ELF-1 (cell line): ENCODE data around the gene BMPER.

Experiments used
- DNase-seq: peaks from one replicate; pipeline ENCODE4 v3.0.0-alpha.2; 2016; ENCODE audit warnings: low read depth, low spot score

The BMPER gene

DNA sequence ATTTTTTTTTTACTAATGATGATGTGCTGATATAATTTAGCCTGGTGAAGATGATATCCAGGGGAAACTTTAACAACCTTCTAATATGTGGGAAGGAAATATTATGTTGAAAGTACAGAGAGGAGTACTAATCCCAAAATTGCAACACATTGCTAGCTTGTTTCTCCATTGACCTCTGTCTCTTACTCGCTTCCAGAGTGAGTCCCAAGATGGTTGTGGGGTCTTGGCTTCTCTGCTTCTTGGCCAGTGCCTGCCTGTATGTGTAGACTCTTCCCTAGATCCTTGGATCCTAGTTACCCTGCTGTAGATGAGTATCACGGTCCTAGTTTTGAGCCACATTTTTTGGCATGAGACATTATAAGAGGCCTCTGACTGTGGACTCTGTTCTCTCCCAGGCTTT is 17.5 kb downstream of the BMPER start:
- DNase-seq, result no peak

DNA sequence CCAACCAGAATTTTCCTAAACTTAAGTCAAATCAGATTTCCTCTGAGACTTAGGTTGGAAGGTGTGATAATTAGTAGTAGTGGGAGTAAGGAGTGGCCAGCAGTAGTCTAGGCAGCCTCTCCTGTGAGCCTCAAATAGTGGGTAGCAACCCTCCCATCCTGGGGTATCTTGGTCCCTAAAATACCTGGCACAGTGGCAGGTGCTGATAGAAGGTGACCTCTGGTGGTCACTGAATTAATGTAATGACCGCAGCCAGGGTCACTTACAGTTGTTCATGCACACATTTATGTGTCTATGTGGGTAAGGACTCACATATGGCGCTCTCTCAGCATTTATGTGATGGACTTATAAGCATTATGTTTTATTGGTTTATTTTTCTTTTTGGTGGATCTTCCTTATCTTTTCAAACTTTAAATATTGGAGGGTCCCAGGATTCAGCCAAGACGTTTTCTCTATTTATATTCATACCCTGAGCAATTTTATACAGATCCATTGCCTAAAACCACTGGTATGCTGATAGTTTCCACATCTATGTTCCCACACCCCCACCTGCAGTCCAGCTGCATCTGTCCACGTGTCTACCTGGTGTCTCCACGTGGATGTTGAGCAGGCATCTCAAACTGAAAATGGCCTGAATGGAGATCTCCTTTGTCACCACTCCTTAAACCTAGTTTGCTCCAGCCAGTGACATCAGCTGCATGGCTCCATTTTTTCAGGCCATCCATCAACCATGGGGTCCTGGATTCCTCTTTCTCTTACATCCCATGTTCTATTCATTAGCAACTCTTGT is 18.3 kb downstream of the BMPER start:
- no peak for DNase-seq

DNA sequence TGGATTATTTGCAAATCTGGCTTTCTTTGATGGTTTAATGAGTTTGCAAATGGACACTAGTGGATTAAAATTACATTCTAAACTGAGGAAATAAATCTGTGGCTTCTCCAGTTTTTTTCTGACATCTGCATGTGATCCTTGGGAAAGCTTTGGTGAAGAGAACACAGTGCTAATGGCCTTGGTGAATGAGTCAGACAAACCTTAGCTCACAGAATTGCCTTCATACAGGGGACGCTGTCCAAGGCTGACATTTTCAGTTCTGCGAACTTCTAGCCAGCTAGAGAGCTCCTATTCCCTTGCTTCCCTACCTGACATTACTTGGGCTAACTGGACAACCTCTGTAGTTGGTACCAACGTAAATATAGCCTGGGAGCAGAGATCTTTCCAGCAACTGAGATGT is 21.2 kb downstream of the BMPER start:
- no peak for DNase-seq

DNA sequence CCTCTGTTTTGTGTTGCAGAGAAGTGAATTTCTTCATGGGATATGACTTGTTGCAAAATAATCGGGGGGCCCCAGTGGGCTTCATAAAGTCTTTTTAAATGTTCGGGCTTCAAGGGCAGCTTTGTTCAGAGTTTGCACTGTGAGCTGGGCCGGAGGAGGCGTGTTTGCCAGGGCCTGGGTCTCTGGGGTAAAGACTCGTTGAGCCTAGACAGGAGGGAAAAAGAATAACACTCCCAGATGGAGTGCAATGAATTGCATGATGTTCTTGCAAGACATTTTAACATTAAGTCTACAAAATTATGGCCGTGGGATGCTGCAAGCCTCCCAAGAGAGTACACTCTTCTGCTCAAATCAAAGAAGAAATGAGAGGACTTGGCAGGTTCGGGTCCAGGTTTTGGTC is 23.6 kb downstream of the BMPER start:
- no peak for DNase-seq

DNA sequence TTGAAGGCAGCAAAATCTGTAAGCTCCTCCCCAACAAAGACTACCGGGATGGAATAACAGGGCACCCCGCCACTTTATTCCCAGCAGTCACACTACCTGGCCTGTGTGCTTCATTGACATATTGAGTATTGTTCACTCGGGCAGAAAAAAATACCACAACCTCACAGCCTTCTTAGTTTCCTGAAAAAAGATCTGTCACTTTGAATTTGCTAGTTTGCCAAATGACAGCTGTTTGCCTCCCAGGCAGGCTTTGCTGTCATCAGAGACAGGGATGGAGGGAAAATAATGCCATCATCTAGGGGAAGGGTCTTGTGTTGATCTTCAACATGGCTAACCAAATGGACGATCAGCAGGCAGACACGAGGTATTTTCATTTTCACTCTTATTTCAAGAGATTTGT is 26.9 kb downstream of the BMPER start:
- no peak for DNase-seq

DNA sequence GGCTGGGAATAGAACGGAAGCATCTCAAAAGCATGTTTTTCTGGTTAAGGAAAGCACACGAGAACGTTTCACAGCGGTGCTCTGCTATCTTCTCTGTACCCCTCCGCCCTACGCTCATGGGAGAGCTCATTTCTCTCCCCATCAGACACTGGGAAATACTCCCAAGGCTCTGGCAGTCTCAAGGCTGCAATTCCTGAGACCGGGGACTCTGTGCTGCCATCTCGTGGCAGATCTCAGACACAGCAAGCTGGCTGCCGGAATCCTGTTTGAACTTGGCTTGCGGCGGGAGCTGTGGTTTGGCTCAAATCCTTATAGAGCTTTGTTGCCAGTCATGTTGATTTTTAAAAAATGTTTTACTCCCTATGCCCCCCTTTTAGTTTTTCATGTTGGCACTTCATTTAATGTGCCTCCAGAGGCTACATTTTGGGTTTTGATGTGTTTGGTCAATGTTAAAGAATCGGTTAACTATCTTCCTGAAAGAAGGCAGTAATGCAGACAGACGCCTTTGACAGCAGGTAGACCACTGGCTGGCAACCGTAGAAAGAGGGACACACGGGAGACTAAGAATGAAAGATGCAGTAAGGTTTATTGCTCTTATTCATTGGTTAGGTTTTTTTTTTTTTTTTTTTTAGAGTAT is 27.6 kb downstream of the BMPER start:
- DNase-seq, result peak; percentile 93

DNA sequence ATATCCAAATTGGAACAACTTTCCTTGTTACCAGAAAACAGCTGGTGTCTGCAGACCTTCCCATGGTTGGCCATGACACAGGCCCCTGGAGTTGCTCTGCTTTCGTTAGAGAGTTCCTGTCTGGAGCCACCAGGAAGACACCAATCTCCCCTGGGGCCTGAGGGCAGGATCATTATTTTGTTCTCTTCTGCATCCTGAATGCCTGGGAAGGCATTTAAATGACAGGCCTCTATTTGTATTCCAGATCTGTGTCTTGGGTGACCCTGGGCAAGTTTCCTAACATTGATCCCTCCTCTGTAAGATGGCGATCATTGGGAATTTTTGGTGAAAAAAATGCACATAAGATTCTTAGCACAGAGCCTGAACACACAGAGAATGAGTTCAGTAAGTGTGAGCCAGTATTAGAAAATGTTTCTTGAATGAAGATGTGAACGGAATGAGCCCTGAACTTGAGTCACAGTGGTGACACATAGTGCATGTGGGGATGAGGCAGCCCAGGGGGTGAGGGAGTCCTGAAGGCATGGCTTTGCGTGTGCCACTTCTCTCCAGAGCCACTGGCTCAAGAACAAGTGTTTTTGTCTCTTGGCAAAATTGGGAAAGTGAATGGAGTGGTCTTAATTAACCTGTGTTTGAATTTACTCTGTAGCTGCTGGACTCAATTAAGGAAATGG is 28.4 kb downstream of the BMPER start:
- peak; percentile 81 for DNase-seq

DNA sequence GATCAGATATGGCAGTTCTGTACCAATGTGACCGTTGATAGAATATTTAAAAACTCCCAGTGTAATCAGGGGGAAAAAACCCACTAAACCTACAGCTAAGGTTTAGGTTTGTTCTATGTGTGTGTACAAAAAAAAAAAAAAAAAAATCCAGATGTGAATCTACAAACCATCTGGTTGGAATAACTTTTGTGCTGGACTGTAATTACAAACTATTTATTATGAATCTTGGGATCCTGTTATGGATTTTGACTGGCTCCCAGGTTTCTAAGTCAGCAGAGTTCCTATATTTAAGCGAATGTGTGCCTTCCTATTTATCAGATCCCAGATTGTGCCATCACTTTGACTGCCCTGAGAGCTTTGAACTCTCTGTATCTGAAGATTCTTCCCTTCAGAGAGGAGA is 29.1 kb downstream of the BMPER start:
- DNase-seq, result no peak

DNA sequence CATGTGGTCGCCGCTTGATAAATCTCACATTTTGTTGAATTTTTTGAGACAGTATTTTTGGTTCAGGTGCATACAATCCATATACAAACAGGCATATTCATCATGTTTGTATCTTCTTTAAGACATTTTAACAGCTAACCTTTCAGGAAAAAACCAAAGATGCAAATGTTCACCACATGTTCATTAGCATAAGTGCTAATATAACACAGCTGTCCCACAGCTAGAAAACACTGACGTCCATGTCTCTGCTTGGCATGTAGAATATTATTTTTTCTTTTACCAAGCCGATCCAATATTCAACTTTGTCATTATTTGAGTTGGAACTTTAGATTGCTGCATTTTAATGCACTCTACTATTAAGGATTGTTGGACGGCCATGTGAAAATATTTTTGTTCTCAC is 31.2 kb downstream of the BMPER start:
- DNase-seq, result no peak

DNA sequence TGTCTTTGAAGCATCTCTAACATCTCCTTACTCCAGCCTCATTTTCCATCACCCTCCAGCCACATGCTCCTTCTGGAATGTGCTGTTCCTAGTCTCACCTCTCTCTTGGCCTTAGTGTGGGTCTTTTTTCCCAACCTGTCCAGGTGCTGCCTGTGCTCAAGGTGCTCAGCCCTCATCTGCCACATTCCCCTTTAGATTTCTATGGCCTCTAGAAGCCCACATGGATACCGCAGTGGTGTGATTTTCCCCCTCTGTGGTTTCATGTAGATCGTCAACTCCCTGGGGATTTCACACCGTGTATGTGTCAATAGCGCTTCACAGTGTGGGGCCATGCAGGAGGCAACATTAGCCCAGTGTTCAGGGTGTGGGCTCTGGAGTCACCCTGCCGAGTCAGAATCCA is 32.5 kb downstream of the BMPER start:
- no peak for DNase-seq

DNA sequence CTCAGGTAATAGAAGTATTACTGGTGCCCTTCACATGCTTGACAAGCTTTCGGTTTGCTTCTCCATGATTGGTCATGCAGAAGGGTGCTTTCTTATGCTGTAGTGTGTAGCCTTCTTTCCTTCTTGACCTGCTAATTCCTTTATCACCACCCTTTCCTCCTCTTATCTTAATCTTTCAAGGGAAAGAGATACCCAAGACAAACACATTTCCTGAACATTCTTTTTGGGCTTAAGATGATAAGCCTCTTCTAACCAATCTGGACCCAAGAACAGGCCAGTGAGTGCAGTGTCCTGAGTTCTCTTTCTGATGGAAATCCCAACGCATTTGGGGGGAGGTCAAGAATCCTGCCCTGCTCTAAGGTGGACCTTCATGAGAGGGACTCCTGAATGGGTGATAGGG is 33.8 kb downstream of the BMPER start:
- no peak for DNase-seq

DNA sequence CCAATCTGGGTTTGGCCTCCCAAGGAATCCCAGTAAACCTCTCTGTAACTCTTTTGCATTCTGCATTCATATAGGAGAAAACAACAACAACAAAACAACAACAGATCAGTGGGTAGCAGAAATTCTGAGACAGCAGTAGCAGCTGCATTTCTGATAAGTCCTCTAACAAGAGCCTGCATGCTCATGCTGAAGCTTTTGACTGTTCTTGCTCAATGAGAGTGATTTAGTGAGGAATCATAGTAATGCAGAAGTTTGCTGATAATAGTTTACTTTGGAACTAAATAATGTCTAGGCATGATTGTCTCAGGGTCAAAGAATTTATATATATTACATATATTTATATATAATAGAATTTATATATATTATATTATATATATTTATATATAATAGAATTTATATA is 35.2 kb downstream of the BMPER start:
- DNase-seq, result no peak

DNA sequence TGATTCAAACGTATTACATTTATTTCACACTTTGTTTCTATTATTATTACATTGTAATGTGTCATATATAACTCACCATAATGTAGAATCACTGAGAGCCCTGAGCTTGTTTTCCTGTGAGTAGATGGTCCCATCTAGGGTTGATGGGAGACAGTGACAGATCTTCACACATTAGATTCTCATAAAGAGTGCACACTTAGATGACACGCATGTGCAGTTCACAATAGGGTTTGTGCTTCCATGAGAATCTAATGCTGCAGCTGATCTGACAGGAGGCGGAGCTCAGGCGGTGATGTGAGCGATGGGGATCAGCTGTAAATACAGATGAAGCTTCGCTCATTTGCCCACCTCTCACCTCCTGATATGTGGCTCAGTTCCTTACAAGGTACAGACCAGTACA is 36.1 kb downstream of the BMPER start:
- DNase-seq, result no peak

DNA sequence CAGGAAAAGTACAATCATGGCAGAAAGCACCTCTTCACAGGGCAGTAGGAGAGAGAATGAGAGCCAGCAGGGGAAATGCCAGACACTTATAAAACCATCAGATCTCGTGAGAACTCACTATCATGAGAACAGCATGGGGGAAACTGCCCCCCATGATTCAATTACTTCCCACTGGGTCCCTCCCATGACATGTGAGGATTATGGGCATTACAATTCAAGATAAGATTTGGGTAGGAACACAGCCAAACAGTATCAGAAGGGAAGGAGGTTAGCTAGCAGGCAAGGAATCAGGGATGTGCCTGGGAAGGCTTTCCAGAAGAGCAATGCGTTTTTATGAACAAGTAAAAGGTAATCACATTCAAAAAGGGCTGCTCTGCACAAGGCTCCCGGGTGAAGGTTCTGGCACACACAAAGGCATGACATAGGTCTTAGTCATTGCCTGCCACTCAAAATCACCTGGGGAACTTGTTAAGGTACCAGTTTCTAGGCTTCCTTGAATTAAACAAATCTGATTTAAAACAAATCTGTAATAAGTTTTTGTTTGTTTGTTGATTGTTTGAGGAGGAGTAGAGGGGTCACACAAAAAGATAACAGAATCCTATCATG is 40.9 kb downstream of the BMPER start:
- DNase-seq, result no peak

DNA sequence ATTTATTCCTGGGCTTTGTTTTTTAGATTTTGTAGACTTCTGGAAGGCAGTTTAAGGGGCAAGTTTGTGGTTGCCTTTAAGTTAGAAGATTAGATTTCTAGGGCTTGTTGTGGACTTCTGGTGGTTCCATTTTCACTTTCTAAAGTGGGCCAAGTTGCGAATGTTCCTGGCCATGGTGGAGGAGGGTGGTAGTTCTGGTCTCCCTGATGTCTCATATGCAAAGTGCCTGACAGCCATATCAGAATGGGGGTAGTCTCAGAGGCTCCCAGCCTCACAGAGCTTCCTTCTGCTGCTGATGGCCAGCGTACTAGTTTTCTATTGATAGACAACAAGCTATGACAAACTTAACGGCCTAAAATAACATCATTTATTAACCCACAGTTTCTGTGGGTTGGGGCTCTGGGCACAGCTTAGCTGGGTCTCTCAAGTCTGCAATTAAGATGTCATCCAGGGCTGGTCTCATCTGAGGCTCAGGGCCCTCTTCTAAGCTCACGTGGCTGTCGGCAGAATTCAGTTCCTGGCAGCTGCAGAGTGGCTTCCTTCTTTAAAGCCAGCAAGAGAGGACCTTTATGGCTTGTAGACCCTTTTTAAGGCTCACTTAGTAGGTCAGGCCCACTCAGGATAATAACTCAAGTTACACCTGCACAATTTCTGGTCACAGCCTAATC is 44.8 kb downstream of the BMPER start:
- no peak for DNase-seq

DNA sequence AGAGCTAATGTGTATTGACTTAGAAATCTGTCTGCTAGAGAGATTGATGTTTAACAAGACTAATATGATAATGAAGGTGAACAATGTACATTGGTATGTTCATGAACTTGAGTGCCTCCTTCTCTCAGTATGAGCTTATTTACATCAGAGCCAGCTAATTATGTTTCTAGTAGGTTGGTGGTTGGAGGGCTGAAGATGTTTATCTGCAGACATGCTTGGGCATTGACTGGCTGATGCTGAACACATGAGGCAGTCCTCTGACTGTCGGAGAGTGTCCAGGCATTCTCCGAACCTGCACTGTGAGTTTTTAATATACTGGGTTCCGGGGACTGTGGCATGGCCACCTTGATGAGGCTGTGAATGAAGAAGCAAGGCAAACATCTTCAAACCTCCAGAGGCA is 47.5 kb downstream of the BMPER start:
- DNase-seq, result no peak

DNA sequence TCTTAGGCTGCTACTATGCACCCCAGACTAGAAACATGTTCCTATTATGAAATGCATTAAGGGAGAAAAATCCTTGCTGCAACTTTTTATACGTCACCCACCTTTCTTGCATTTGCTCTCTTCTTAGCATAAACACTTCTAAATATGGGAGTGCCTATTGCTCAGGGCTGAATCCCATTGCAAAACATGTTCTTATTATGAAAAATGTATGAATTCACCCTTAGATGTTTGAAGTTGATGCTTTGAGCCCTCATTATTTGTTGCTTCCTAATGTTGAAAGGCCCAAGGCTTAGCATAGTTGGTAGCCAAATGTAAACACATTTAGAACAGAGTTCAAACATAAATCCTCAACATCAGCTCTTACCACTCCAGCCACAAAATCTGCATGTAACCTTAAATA is 52.8 kb downstream of the BMPER start:
- no peak for DNase-seq

DNA sequence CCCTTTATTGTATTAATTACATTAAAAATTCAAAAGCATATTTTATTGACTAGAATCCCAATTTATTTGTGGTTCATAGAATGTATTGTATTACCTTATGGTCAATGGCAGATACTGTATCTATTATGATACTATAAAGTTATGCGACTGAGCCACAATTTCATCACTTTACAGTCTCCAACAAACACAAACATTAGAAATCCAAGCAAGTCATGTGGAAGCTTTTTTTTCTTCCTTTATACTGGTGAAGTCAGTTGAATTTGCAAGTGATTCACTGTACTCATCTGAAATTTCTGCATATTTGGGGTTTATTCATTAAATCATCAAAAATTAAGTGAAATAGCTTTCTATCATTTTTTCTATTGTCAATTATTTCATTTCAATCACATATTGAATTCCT is 54.3 kb downstream of the BMPER start:
- DNase-seq, result no peak

DNA sequence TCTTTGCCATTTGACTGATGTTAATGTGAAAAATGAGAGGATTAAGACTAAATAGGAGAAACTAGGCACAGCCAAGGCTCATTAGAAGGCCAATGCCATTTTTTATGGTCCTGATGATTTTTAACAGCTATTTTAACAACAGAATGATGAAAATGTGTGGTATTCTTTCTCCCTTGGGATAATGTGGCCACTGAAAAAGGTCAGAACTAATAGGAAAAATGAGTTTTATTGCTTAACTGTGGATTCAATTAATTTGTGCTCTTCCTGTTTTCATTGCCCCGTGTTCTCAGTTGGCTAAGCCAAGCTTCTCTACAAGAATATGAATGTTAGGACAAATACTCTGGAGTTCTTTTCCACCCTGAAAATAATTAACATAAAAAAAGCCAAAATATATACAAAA is 56.6 kb downstream of the BMPER start:
- no peak for DNase-seq

DNA sequence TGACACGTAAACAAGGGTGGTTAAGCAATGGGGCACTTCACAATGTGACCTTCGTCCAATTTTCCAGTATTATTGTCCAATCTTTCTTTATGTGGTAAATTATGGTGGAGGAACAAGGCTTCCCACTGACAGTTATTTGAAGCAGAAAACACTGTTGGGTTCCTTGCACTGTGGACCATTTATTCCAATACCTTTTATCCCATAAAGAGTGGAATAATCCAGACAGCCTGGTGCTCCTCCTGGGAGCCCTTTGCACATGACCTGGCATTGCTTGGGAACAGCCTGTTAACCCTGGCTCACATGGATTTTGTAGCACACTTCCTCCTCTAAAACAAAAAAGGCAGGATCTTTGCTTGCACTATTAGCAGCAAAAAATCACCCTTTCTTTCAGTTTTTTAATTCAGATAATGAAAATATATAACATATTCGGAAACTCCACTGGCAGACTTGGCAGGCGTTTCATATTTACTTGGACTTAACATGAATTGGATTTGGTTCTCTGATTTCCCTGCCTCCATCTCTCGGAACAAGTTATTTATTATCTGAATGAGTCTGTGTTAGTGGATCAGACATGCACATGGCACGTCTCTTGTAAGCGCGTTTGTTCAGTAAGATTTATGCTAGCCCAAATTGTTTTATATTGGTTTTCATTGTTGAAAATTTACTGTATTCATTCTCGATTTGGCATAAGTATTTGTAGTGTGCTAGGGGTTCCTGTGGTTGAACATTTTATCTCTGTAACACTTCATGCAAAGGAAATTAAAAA is 59.3 kb downstream of the BMPER start:
- DNase-seq, result no peak

DNA sequence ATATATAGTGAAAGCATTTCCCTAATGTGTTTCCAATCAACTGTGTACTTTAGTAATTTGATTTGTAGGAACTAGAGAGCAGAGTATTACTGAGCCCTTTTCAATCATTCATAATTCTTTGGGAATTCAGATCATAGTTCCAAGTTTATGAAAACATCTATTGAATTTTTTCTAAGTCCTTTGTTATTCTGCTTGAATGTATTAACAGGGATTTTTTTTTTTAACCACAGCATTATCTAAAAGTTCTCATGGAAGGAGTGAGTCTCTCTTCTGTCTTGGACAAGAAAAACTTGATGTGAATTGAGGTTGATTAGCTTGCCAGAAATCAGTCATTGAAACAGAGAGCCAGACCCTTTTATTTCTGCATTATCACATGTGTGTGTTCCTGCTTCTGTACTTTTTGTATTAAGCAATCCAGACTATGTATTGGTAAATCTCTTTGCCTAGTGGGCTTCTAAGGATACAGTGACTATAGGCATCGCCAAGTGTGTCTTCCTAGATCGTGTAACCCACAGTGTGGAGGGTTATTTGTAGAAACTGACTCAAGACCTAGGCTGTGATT is 59.9 kb downstream of the BMPER start:
- DNase-seq, result no peak
